K562 (cell line): ENCODE data around the gene HDAC10. TPM values are rescaled to one million over a fixed set of nuclear protein-coding genes. Genes with fewer than 3 reads are reported as not detected.

Experiments
- CCNT2 ChIP-seq: IDR thresholded peaks from 2 replicates; pipeline ENCODE4 v1.6.1; 2011; ENCODE audit warnings: borderline replicate concordance, low read depth, mild to moderate bottlenecking, moderate library complexity, mixed read lengths, low read length; ENCODE audit not compliant: insufficient read length; ENCODE audit errors: extremely low read depth
- EP400 ChIP-seq: fragments of 450-650 bp; IDR thresholded peaks from 2 replicates; pipeline ENCODE4 v1.6.1; 2017; ENCODE audit warnings: antibody characterized with exemption, mild to moderate bottlenecking, moderate library complexity
- ESRRB ChIP-seq: fragments of 250-450 bp; sonication (Bioruptor Pico); IDR thresholded peaks from 2 replicates; pipeline ENCODE4 v1.5.0; 2020; ENCODE audit warnings: mild to moderate bottlenecking, moderate library complexity, borderline replicate concordance
- FIP1L1 ChIP-seq: fragments of 200-400 bp; formaldehyde crosslinking; IDR thresholded peaks from 2 replicates; pipeline ENCODE4 v1.6.1; 2018; ENCODE audit warnings: mild to moderate bottlenecking, low read depth, low read length; ENCODE audit not compliant: poor library complexity, severe bottlenecking
- FOXA3 ChIP-seq, 2 experiments: fragments of 450-650 bp in 1 of 2; sonication (generic) in 1 of 2; formaldehyde crosslinking; IDR thresholded peaks in 1 of 2; conservative IDR thresholded peaks in 1 of 2; 2 replicates each; pipeline versions ENCODE4 v1.4.0 to v1.8.0; 2020 to 2022; ENCODE audit warnings: mild to moderate bottlenecking in 2 of 2, missing genetic modification reagents in 1 of 2
- HDAC6 ChIP-seq: IDR thresholded peaks from 2 replicates; pipeline ENCODE4 v1.6.1; 2012; ENCODE audit warnings: low read depth, mild to moderate bottlenecking, control low read depth, inconsistent platforms, low read length, moderate library complexity
- HEY1 ChIP-seq: fragments of 250-450 bp; sonication (Bioruptor Pico); IDR thresholded peaks from 2 replicates; pipeline ENCODE4 v1.5.0; 2020; ENCODE audit warnings: mild to moderate bottlenecking, moderate library complexity, borderline replicate concordance
- JUN ChIP-seq, 2 experiments: sonication (generic) in 1 of 2; formaldehyde crosslinking in 1 of 2; IDR thresholded peaks; 2 replicates each; pipeline versions ENCODE4 v1.6.1 to v1.8.0; 2012 to 2022; ENCODE audit warnings: borderline replicate concordance in 2 of 2, mild to moderate bottlenecking in 2 of 2, improper control_type of control experiment in 1 of 2, low read depth in 1 of 2, low read length in 1 of 2, missing genetic modification reagents in 1 of 2
- MCM7 ChIP-seq, 2 experiments: fragments of 450-650 bp; IDR thresholded peaks; 2 replicates each; pipeline ENCODE4 v1.6.1; 2016 to 2018
- NCOR1 ChIP-seq: fragments of 450-650 bp; IDR thresholded peaks from 2 replicates; pipeline ENCODE4 v1.6.1; 2016; ENCODE audit warnings: mild to moderate bottlenecking, moderate library complexity
- NR2C2 ChIP-seq, 2 experiments: fragments of 200-800 bp in 1 of 2; sonication (Bioruptor generic) in 1 of 2; sonication (generic) in 1 of 2; formaldehyde crosslinking in 1 of 2; IDR thresholded peaks; 2 replicates each; pipeline versions ENCODE4 v1.6.1 to v1.8.0; 2016 to 2022; ENCODE audit warnings: mild to moderate bottlenecking in 1 of 2, missing compliant biosample characterization in 1 of 2, missing genetic modification characterization in 1 of 2, missing genetic modification reagents in 1 of 2
- PRMT5 ChIP-seq: sonication (generic); formaldehyde crosslinking; IDR thresholded peaks from 2 replicates; pipeline ENCODE4 v1.5.0; 2020; ENCODE audit warnings: missing genetic modification reagents
- RBM17 ChIP-seq: fragments of 200-400 bp; formaldehyde crosslinking; IDR thresholded peaks from 2 replicates; pipeline ENCODE4 v1.6.1; 2017; ENCODE audit warnings: low read depth, mild to moderate bottlenecking, low read length, borderline replicate concordance
- SRSF9 ChIP-seq: fragments of 200-400 bp; formaldehyde crosslinking; IDR thresholded peaks from 2 replicates; pipeline ENCODE4 v1.6.1; 2017; ENCODE audit warnings: low read depth, low read length, borderline replicate concordance
- TEAD2 ChIP-seq: fragments of 450-650 bp; IDR thresholded peaks from 2 replicates; pipeline ENCODE4 v1.6.1; 2016; ENCODE audit warnings: missing genetic modification characterization, control low read depth, missing compliant biosample characterization
- U2AF2 ChIP-seq: fragments of 200-400 bp; formaldehyde crosslinking; optimal IDR thresholded peaks from 2 replicates; pipeline ENCODE3; 2017; ENCODE audit warnings: low read depth, mild to moderate bottlenecking, low read length
- ZBED1 ChIP-seq: IDR thresholded peaks from 2 replicates; pipeline ENCODE4 v1.6.1; 2014
- ZBTB49 ChIP-seq: sonication (generic); formaldehyde crosslinking; IDR thresholded peaks from 2 replicates; pipeline ENCODE4 v1.8.0; 2022; ENCODE audit warnings: missing genetic modification reagents, mild to moderate bottlenecking, borderline replicate concordance
- ZNF311 ChIP-seq: fragments of 250-450 bp; sonication (Bioruptor Pico); IDR thresholded peaks from 2 replicates; pipeline ENCODE4 v1.4.0; 2020; ENCODE audit warnings: mild to moderate bottlenecking, moderate library complexity
- ZNF395 ChIP-seq: fragments of 200-800 bp; sonication (Bioruptor generic); IDR thresholded peaks from 2 replicates; pipeline ENCODE4 v1.6.1; 2017; ENCODE audit warnings: missing genetic modification characterization, missing compliant biosample characterization
- ZNF511 ChIP-seq: sonication (generic); formaldehyde crosslinking; IDR thresholded peaks from 2 replicates; pipeline ENCODE4 v1.8.0; 2022; ENCODE audit warnings: mild to moderate bottlenecking, missing genetic modification reagents
- ZNF695 ChIP-seq: fragments of 450-650 bp; formaldehyde crosslinking; IDR thresholded peaks from 2 replicates; pipeline ENCODE4 v1.4.0; 2020; ENCODE audit warnings: mild to moderate bottlenecking, moderate library complexity
- polyA plus RNA-seq, 8 experiments: library from polyadenylated mRNA; depleted of rRNA in 4 of 8; stranded (reverse) in 5 of 8; unstranded in 3 of 8; fragments of >200 nt; fragmentation: Nextera tagmentation in 2 of 8; fragmentation: Illumina TruSeq in 1 of 8; extraction: Ambion mirVana in 2 of 8; extraction: Trizol in 1 of 8; gene quantifications; 2 replicates each; pipeline versions ENCODE4 v1.2.1 to v1.2.3, GENCODE V29; 2011 to 2014; ENCODE audit warnings: inconsistent platforms in 1 of 8, missing spikeins in 1 of 8
- total RNA-seq, 7 experiments: library from RNA; depleted of rRNA in 6 of 7; stranded (reverse); fragments of >200 nt in 6 of 7; fragmentation: Illumina TruSeq in 2 of 7; extraction: Trizol in 2 of 7; gene quantifications; 2 replicates each; pipeline versions ENCODE4 v1.2.1 to v1.2.3, GENCODE V29; 2011 to 2021; ENCODE audit warnings: low replicate concordance in 1 of 7

Gene HDAC10
- total and polyA plus RNA-seq, 9 of the 15 experiments (the other 6 are each of a cell fraction or from before 2014, with no cell fraction given), result 0.10 to 44.2 (median 6.5) TPM

- TF ChIP-seq ZNF395 (CRISPR knock-in tag), result no peak
- no peak for TF ChIP-seq U2AF2
- no peak for TF ChIP-seq HEY1
- no peak for TF ChIP-seq ZNF311 (CRISPR knock-in tag)
- no peak for TF ChIP-seq ZNF695 (CRISPR knock-in tag)
- TF ChIP-seq FIP1L1, result no peak
- TF ChIP-seq NR2C2 (CRISPR knock-in tag; IDR thresholded peaks at IDR 0.05), result no peak
- no peak for TF ChIP-seq NR2C2 (tag; IDR thresholded peaks at IDR 0.05)
- TF ChIP-seq RBM17, result no peak
- TF ChIP-seq ZNF511 (CRISPR knock-in tag), result no peak
- no peak for TF ChIP-seq NCOR1
- no peak for TF ChIP-seq FOXA3 (CRISPR knock-in tag; conservative IDR thresholded peaks at IDR 0.05 in 1 of 2, IDR thresholded peaks at IDR 0.05 in 1 of 2)
- TF ChIP-seq ZBTB49, result no peak
- no peak for TF ChIP-seq TEAD2 (tag)
- no peak for TF ChIP-seq MCM7 (IDR thresholded peaks at IDR 0.05)
- no peak for TF ChIP-seq ZBED1
- TF ChIP-seq EP400, result peak; percentile 42; the same call in 1 of the 2 replicates
- no peak for TF ChIP-seq ESRRB
- no peak for TF ChIP-seq JUN (IDR thresholded peaks at IDR 0.05; ENCODE audit: borderline replicate concordance, low read depth, low read length)
- no peak for TF ChIP-seq JUN (CRISPR knock-in tag; IDR thresholded peaks at IDR 0.05; ENCODE audit: borderline replicate concordance)
- TF ChIP-seq SRSF9, result no peak
- no peak for TF ChIP-seq PRMT5 (CRISPR knock-in tag)
- no peak for TF ChIP-seq HDAC6
- TF ChIP-seq CCNT2, result peak; percentile 35
These were observed 31.9 kb downstream of the HDAC10 start (continued) for GRCh38 chr22:50218996-50219727.
